Measurements from ENCODE around the gene NALCN.

DNA sequence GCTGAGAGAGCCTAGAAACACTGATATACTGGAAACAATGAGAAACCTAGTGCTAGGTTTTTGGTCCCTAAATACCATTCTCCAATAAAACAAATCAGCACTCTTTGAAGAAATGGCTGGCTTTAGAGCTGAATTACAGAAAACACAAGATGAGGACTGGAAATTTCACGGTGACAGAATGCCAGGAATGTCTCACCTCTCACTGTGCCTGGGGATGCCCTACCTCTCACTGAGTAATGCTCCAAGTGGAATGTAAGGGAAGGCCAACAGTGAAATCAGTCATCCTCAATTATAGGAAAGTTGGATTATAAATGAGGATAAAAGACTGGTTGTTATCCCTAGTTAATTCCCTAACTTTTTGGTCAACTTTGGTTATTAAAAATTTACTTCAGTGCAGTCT, 259.0 kb downstream of the NALCN start:
- TF ChIP-seq RAD21 (IDR thresholded peaks at IDR 0.05; ENCODE audit: low read depth) (no peak), YY1 (IDR thresholded peaks at IDR 0.05; ENCODE audit: low read depth) (no peak), EP300 (IDR thresholded peaks at IDR 0.05; ENCODE audit: borderline replicate concordance) (no peak), TAF1 (IDR thresholded peaks at IDR 0.05; ENCODE audit: low read depth) (no peak), CREB1 (IDR thresholded peaks at IDR 0.05; ENCODE audit: low read depth) (no peak), TEAD4 (IDR thresholded peaks at IDR 0.05) (no peak), CEBPB (IDR thresholded peaks at IDR 0.05) (no peak), NFIC (IDR thresholded peaks at IDR 0.05) (no peak)
- TF ChIP-seq, protein P1, sequence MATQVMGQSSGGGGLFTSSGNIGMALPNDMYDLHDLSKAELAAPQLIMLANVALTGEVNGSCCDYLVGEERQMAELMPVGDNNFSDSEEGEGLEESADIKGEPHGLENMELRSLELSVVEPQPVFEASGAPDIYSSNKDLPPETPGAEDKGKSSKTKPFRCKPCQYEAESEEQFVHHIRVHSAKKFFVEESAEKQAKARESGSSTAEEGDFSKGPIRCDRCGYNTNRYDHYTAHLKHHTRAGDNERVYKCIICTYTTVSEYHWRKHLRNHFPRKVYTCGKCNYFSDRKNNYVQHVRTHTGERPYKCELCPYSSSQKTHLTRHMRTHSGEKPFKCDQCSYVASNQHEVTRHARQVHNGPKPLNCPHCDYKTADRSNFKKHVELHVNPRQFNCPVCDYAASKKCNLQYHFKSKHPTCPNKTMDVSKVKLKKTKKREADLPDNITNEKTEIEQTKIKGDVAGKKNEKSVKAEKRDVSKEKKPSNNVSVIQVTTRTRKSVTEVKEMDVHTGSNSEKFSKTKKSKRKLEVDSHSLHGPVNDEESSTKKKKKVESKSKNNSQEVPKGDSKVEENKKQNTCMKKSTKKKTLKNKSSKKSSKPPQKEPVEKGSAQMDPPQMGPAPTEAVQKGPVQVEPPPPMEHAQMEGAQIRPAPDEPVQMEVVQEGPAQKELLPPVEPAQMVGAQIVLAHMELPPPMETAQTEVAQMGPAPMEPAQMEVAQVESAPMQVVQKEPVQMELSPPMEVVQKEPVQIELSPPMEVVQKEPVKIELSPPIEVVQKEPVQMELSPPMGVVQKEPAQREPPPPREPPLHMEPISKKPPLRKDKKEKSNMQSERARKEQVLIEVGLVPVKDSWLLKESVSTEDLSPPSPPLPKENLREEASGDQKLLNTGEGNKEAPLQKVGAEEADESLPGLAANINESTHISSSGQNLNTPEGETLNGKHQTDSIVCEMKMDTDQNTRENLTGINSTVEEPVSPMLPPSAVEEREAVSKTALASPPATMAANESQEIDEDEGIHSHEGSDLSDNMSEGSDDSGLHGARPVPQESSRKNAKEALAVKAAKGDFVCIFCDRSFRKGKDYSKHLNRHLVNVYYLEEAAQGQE (IDR thresholded peaks at IDR 0.05; ENCODE audit: low read depth), result no peak
- TF ChIP-seq, protein P2, sequence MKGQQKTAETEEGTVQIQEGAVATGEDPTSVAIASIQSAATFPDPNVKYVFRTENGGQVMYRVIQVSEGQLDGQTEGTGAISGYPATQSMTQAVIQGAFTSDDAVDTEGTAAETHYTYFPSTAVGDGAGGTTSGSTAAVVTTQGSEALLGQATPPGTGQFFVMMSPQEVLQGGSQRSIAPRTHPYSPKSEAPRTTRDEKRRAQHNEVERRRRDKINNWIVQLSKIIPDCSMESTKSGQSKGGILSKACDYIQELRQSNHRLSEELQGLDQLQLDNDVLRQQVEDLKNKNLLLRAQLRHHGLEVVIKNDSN (IDR thresholded peaks at IDR 0.05), result no peak

Data from Ishikawa (cell line).